ENCODE data around the gene SLC51B. TPM values are rescaled to one million over a fixed set of nuclear protein-coding genes. Genes with fewer than 3 reads are reported as not detected.

Gene SLC51B
- total and polyA plus RNA-seq, 10 of the 15 experiments (the other 5 are each of a cell fraction or from before 2014, with no cell fraction given): 0.05 to 0.17 (median 0.13) TPM; not detected in 7

DNA sequence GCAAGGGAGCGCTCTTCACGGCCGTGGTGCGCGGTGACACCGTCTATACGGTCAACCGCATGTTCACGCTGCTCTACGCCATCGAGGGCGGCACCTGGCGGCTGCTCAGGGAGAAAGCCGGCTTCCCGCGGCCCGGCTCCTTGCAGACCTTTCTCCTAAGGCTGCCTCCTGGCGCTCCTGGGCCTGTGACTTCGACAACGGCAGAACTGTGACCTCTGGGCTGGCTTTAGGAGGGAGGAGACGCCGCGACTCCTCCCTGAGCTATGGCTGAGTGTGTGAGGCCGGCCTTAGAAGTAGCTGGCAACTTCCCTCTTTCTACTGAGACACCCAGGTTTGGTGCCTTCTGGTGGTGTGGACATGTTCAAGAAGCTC is 32.8 kb downstream of the SLC51B start (continued):
- TF ChIP-seq ZBTB33 (IDR thresholded peaks at IDR 0.05) (no peak), CHD2 (IDR thresholded peaks at IDR 0.05; ENCODE audit: borderline replicate concordance, low read depth, low read length) (no peak), IRF4 (IDR thresholded peaks at IDR 0.05; ENCODE audit: low read depth, low read length) (no peak), MEF2B (IDR thresholded peaks at IDR 0.05; ENCODE audit: partially characterized antibody, poor library complexity, severe bottlenecking) (no peak), RB1 (IDR thresholded peaks at IDR 0.05; ENCODE audit: borderline replicate concordance) (no peak), ASH2L (IDR thresholded peaks at IDR 0.05; ENCODE audit: borderline replicate concordance, low read depth) (no peak), E2F8 (IDR thresholded peaks at IDR 0.05; ENCODE audit: low read depth, partially characterized antibody) (no peak), CHD4 (IDR thresholded peaks at IDR 0.05) (no peak), PAX8 (IDR thresholded peaks at IDR 0.05) (no peak), RELA (IDR thresholded peaks at IDR 0.05; ENCODE audit: borderline replicate concordance, partially characterized antibody) (no peak), BRCA1 (IDR thresholded peaks at IDR 0.05; ENCODE audit: low read depth, low read length) (no peak), CTCF (IDR thresholded peaks at IDR 0.05 in 2 of 3, conservative IDR thresholded peaks at IDR 0.05 in 1 of 3; ENCODE audit: control insufficient read depth in 2 of 3, extremely low read depth in 1 of 3, insufficient read depth in 1 of 3, low read depth in 3 of 3, low read length in 3 of 3) (peak; percentile 3 to 45 (median 43); a peak in 3 of 6 replicates), CREM (IDR thresholded peaks at IDR 0.05; ENCODE audit: low read depth) (no peak), RELB (IDR thresholded peaks at IDR 0.05; ENCODE audit: low read depth) (no peak), YBX1 (IDR thresholded peaks at IDR 0.05) (no peak)
- TF ChIP-seq, protein P1, sequence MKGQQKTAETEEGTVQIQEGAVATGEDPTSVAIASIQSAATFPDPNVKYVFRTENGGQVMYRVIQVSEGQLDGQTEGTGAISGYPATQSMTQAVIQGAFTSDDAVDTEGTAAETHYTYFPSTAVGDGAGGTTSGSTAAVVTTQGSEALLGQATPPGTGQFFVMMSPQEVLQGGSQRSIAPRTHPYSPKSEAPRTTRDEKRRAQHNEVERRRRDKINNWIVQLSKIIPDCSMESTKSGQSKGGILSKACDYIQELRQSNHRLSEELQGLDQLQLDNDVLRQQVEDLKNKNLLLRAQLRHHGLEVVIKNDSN (IDR thresholded peaks at IDR 0.05; ENCODE audit: borderline replicate concordance, extremely low read length, insufficient read depth, low read depth, low read length): no peak
